Activated CD8-positive, alpha-beta memory T cell treated with anti-CD3 and anti-CD28 coated beads for 36 hours (primary cell): ENCODE measurements around the gene BID. TPM values are rescaled to one million over a fixed set of nuclear protein-coding genes. Genes with fewer than 3 reads are reported as not detected.

Source experiments
- CTCF ChIA-PET: fragments of 350-600 bp; sonication (Branson Sonifier 250); formaldehyde crosslinking; loops from one replicate; lab custom pipeline; 2021; ENCODE audit warnings: antibody characterized with exemption; lab: Charles Lee
- POLR2A ChIA-PET: fragments of 350-600 bp; sonication (Branson Sonifier 250); formaldehyde crosslinking; loops from one replicate; lab custom pipeline; 2021; ENCODE audit warnings: antibody characterized with exemption; lab: Charles Lee
- total RNA-seq, 2 experiments: library from RNA; stranded (reverse); gene quantifications; one replicate each; pipeline ENCODE4 v1.2.3, GENCODE V29; 2021

The BID gene
- total RNA-seq, 2 experiments from 2014 or later = 13.6 to 15.8 TPM

- ChIA-PET POLR2A (no interaction called here), CTCF (no interaction called here)
Measured at GRCh38 chr22:17729561-17729960, 44.7 kb downstream of the BID start.

GRCh38 chr22:17728786-17729185, 45.5 kb downstream of the BID start:
- ChIA-PET POLR2A (no interaction called here), CTCF (interaction anchor here (1.1 kb wide), 1 partner anchor 194 kb away, joined by 3 read pairs; no protein-coding TSS in a partner anchor)

DNA sequence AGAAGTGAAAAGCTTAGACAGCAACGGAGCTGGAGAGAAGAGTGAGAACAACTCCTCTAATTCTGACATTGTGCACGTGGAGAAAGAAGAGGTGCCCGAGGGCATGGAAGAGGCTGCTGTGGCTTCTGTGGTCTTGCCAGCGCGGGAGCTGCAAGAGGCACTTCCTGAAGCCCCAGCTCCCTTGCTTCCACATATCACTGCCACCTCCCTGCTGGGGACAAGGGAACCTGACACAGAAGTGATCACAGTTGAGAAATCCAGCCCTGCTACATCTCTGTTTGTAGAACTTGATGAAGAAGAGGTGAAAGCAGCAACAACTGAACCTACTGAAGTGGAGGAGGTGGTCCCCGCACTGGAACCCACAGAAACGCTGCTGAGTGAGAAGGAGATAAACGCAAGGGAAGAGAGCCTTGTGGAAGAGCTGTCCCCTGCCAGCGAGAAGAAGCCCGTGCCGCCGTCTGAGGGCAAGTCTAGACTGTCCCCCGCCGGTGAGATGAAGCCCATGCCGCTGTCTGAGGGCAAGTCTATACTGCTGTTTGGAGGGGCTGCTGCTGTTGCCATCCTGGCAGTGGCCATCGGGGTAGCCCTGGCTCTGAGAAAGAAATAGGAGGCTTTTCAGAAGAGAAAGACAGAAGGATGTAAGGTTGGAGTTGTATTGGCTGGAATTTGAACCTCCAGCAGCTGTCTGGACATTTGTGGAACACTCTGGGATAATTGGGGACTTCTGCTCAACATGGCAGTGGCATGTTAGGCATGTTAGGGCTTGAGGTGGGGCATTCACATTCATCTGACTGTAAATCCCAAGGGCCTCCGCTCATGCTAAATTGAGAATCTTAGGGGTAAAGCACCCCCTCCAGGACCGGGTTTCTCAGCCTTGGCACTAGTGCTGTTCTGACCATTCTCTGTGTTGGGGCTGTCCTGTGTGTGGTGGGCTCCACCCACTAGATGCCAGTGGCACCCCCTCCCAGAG, 47.1 kb downstream of the BID start:
- ChIA-PET CTCF (no interaction called here), POLR2A (no interaction called here)

GRCh38 chr22:17726006-17726927, 48.0 kb downstream of the BID start:
- POLR2A ChIA-PET = no interaction called here
- CTCF ChIA-PET = no interaction called here

- POLR2A ChIA-PET = no interaction called here
- CTCF ChIA-PET = no interaction called here
Measured at GRCh38 chr22:17725500-17725796, 48.8 kb downstream of the BID start.

DNA sequence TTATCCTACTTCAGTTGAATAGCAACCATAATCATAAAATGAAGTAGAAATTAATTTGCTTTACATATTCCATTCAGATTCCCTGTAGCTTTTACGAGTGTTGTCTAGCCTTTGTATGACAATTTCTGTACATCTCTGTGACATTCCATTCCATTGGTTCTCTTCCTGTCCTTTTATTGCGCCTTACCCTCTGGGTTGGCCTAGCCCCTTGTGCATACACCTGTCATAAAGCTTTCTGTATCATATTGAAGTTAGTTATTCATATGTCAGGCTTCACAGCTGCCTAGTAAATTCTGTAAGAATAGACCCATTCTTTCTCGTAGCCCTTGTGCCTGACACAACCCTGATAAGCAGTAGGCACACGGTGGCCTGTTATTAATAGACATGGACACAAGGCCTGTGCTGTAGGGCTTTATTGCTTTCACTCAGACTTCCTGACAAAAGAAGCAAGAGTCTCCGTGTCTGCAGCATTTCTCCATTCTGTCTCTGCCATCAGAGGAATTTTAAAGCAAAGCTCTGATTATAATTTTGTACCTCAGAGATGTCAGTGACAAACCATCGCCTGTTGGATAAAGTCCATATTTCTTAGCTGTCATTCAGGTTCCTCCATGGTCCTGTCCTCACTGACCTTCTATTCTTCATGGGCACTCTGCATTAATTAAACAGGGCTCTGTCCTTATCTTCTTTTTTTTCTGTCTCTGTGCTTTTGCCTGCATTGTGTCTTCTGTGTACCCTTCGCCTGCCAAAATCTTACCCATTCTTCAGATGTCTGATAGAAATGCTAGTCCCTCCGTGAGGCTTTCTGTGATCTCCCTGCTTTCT, 49.4 kb downstream of the BID start:
- ChIA-PET CTCF (interaction anchor here (1.0 kb wide), 1 partner anchor 21 kb away, joined by 3 read pairs; no protein-coding TSS in a partner anchor), POLR2A (no interaction called here)

- CTCF ChIA-PET = interaction anchor here (1.0 kb wide), 1 partner anchor 22 kb away, joined by 3 read pairs; no protein-coding TSS in a partner anchor
- POLR2A ChIA-PET = no interaction called here
Measured at GRCh38 chr22:17724241-17724640, 50.0 kb downstream of the BID start.

GRCh38 chr22:17719911-17720310, 54.4 kb downstream of the BID start:
- CTCF ChIA-PET = interaction anchor here (0.6 kb wide), 1 partner anchor 292 kb away, joined by 4 read pairs; no protein-coding TSS in a partner anchor

DNA sequence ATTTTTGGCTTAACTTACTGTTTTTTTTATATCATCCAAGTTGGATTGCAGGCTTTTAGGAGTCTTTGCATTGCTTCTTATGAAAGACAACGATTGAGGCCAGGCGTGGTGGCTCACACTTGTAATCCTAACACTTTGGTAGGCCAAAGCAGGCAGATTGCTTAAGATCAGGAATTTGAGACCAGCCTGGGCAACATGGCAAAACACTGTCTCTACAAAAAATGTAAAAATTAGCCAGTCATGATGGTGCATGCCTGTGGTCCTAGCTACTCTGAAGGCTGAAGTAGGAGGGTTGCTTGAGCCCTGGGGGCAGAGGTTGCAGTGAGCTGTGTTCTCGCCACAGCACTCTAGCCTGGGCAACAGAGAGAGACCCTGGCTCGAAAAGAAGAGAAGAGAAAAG, 56.6 kb downstream of the BID start:
- ChIA-PET POLR2A (no interaction called here), CTCF (no interaction called here)

More at GRCh38 chr22:17719911-17720310, 54.4 kb downstream of the BID start:
- POLR2A ChIA-PET = no interaction called here

- CTCF ChIA-PET = no interaction called here
- POLR2A ChIA-PET = no interaction called here
Measured at GRCh38 chr22:17716529-17716928, 57.7 kb downstream of the BID start.

DNA sequence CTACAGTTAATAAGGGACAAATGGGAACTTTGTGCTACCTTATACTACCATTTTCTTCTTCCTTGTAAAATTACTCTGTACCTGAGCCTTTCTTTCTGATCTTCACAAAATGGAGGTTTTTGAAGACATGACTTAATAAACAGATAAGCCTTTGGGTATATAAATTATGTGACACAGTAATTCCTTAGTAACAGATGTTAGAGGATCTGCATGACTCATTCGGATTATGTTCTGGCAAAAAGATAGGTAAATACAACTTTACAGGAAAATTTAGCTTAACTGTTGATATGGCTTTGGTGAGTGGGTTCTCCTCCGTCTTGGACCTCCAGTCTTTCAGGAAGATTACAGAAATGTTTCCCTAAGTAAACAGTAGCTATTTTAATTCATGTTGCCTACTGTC, 61.8 kb downstream of the BID start:
- ChIA-PET CTCF (no interaction called here), POLR2A (no interaction called here)

GRCh38 chr22:17710023-17710422, 64.2 kb downstream of the BID start:
- ChIA-PET CTCF (interaction anchor here (0.6 to 0.7 kb wide), 2 partner anchors 33 to 45 kb away, joined by 3 read pairs; no protein-coding TSS in a partner anchor), POLR2A (no interaction called here)

GRCh38 chr22:17707526-17707925, 66.7 kb downstream of the BID start:
- POLR2A ChIA-PET = no interaction called here
- CTCF ChIA-PET = interaction anchor here (0.6 kb wide), 1 partner anchor 24 kb away, joined by 4 read pairs; no protein-coding TSS in a partner anchor

GRCh38 chr22:17706947-17707346, 67.3 kb downstream of the BID start:
- POLR2A ChIA-PET = interaction anchor here (0.7 kb wide), 2 partner anchors 325 to 428 kb away, joined by 4 to 8 read pairs; no protein-coding TSS in a partner anchor

GRCh38 chr22:17705951-17706900, 68.0 kb downstream of the BID start:
- POLR2A ChIA-PET = interaction anchor here (0.5 to 0.7 kb wide), 3 partner anchors 35 to 429 kb away, joined by 3 to 8 read pairs (median 4); no protein-coding TSS in a partner anchor
- CTCF ChIA-PET = no interaction called here

More at GRCh38 chr22:17706947-17707346, 67.3 kb downstream of the BID start:
- CTCF ChIA-PET = no interaction called here

DNA sequence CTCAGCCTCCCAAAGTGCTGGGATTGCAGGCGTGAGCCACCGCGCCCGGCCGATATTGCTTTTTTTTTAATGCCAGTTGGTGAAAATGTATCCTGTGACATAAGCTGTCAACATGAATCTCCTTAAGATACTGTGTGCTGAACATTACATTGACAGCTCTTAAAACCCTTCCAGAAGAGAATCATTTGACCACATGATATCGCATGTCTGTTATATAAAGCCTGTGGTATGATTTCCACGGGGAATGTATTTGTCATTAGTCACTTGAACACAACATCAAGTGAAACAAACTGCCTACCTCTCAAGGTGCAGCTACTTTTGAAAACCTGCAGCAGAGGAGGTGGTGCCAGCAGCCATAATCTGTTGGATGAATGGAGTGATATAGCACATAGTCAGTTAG, 68.7 kb downstream of the BID start:
- CTCF ChIA-PET = no interaction called here
- POLR2A ChIA-PET = no interaction called here

DNA sequence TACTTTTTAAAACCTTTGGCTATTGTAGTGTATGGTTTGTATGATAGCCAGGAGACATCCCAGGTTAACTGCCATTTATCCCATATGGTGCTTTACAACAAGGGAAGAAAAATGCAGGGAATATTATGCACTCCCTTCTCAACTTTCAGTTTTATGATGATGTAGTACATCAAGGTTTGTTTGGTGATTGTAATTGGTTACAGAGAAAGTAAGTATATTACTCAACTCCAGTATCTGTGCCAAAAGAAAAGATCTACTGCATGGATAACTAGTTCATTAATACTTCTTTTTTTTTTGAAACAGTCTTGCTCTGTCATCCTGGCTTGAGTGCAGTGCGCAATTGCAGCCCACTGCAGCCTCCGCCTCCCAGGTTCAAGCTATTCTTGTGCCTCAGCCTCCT, 70.5 kb downstream of the BID start:
- CTCF ChIA-PET = interaction anchor here (0.7 kb wide), 1 partner anchor 14 kb away, joined by 5 read pairs; no protein-coding TSS in a partner anchor
- POLR2A ChIA-PET = no interaction called here

GRCh38 chr22:17700778-17701177, 73.5 kb downstream of the BID start:
- ChIA-PET CTCF (no interaction called here), POLR2A (no interaction called here)
